Suprapubic skin (tissue), 4 donors: ENCODE results near the gene HNRNPA0. TPM values are rescaled to one million over a fixed set of nuclear protein-coding genes. Genes with fewer than 3 reads are reported as not detected.

Source experiments
- DNase-seq, 2 donors: peaks; one replicate each; pipeline ENCODE4 v3.0.0-alpha.2; 2019; ENCODE audit warnings: low spot score in 2 of 2
- H3K27ac ChIP-seq: fragments of 200-600 bp; sonication (generic); one replicate; pipeline ENCODE4 v1.5.1; 2019
- H3K27me3 ChIP-seq: fragments of 200-600 bp; sonication (generic); one replicate; pipeline ENCODE4 v1.5.1; 2019
- H3K36me3 ChIP-seq: fragments of 200-600 bp; sonication (generic); one replicate; pipeline ENCODE4 v1.5.1; 2019
- H3K4me1 ChIP-seq: fragments of 200-600 bp; sonication (generic); one replicate; pipeline ENCODE4 v1.5.1; 2019
- H3K4me3 ChIP-seq: fragments of 200-600 bp; sonication (generic); one replicate; pipeline ENCODE4 v1.5.1; 2019; ENCODE audit warnings: mild to moderate bottlenecking
- H3K9me3 ChIP-seq: fragments of 200-600 bp; sonication (generic); one replicate; pipeline ENCODE4 v1.5.1; 2019
- EP300 ChIP-seq: sonication (generic); formaldehyde crosslinking; IDR thresholded peaks from one replicate; pipeline ENCODE4 v1.6.1; 2017; ENCODE audit warnings: antibody characterized with exemption
- POLR2A ChIP-seq, 2 donors: fragments of 450-650 bp; IDR thresholded peaks; one replicate each; pipeline ENCODE4 v1.6.1; 2017; ENCODE audit warnings: antibody characterized with exemption in 2 of 2, mild to moderate bottlenecking in 2 of 2, moderate library complexity in 2 of 2
- POLR2AphosphoS5 ChIP-seq, 3 donors: sonication (generic); formaldehyde crosslinking; IDR thresholded peaks; one replicate each; pipeline ENCODE4 v1.6.1; 2017; ENCODE audit warnings: antibody characterized with exemption in 3 of 3
- WGBS: methylation state at CpG from one replicate; pipeline ENCODE4 v1.1.5; 2018; 5-methylcytosine and 5-hydroxymethylcytosine counted together
- total RNA-seq, 4 donors: library from RNA; depleted of rRNA; stranded (reverse); fragments of >200 nt; gene quantifications; one replicate each; pipeline ENCODE4 v1.1.0, GENCODE V29; 2016
- TF ChIP-seq, protein P1 (sequence below), 2 donors: fragments of 200-600 bp in 1 of 2; fragments of 450-650 bp in 1 of 2; sonication (generic) in 1 of 2; IDR thresholded peaks; one replicate each; pipeline ENCODE4 v1.5.1; 2016 to 2019; ENCODE audit warnings: antibody characterized with exemption in 2 of 2, mild to moderate bottlenecking in 1 of 2, moderate library complexity in 1 of 2

HNRNPA0 gene
- total RNA-seq, 4 donors from 2014 or later = 7.6 to 9.8 (median 8.7) TPM

DNA sequence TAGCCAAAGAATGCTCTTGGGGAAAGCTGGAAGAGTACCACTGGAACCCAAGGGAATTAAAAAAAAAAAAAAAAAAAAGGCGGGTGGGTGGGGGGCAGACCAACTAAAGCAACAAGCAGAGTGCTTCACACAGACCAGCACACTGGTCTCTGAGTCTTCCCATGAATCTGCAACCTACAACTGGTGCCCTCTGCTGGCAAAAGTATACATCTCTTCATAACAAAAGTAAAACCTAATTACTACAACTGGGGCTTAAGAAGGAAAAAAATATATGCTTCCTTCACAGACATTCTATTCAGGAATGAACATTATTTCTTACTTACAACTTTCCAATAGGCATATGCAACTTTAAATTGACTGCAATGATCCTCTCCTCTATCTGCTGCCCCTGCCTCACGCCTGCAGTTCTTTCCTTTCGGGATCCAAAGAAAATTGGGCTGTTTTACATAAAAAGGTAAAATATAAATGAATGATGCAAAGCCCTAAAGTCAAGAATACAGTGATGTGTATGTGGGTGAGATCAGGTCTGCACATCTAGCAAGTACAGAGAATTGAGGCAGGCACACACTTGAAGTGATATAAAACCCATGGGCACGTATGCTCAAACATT is 11.0 kb downstream of the HNRNPA0 start:
- Histone ChIP-seq H3K4me1 (no peaks in the 10 kb centered on the region), H3K36me3 (no peaks in the 10 kb centered on the region), H3K4me3 (no peak overlapping the region), H3K9me3 (no peaks in the 10 kb centered on the region), H3K27ac (no peak overlapping the region), H3K27me3 (no peaks in the 10 kb centered on the region)
- WGBS = 73% methylated on average over 4 of the region's 4 CpGs
- DNase-seq = no peak
- TF ChIP-seq, protein P1, sequence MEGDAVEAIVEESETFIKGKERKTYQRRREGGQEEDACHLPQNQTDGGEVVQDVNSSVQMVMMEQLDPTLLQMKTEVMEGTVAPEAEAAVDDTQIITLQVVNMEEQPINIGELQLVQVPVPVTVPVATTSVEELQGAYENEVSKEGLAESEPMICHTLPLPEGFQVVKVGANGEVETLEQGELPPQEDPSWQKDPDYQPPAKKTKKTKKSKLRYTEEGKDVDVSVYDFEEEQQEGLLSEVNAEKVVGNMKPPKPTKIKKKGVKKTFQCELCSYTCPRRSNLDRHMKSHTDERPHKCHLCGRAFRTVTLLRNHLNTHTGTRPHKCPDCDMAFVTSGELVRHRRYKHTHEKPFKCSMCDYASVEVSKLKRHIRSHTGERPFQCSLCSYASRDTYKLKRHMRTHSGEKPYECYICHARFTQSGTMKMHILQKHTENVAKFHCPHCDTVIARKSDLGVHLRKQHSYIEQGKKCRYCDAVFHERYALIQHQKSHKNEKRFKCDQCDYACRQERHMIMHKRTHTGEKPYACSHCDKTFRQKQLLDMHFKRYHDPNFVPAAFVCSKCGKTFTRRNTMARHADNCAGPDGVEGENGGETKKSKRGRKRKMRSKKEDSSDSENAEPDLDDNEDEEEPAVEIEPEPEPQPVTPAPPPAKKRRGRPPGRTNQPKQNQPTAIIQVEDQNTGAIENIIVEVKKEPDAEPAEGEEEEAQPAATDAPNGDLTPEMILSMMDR (IDR thresholded peaks at IDR 0.05) = peak; percentile 47 to 62
- TF ChIP-seq POLR2AphosphoS5 (IDR thresholded peaks at IDR 0.05) = no peak

DNA sequence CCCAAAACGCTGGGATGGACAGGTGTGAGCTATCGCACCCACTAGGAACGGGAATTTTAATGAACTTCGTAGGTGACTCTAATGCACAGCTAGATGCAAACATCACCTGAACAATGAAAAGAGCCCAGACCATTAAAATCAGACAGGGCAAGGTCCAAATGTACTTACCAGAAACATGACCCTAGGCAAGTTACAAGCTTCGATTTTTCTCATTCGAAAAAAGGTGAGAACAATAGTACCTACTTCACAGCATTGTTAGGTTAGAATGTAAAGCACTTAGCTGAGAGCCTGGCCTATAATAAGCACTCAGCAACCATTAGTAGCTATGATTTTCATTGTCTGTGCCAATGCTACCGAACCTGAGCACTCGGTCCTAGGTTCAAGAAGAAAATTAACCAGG is 12.4 kb downstream of the HNRNPA0 start:
- Histone ChIP-seq H3K27ac (no peak overlapping the region), H3K9me3 (no peaks in the 10 kb centered on the region), H3K27me3 (no peaks in the 10 kb centered on the region), H3K36me3 (no peaks in the 10 kb centered on the region), H3K4me3 (no peak overlapping the region), H3K4me1 (peaks cover 4% of the 10 kb centered on the region)
- 84% methylated on average over 8 of the region's 8 CpGs for WGBS
- TF ChIP-seq POLR2A (IDR thresholded peaks at IDR 0.05) (no peak), EP300 (no peak), POLR2AphosphoS5 (IDR thresholded peaks at IDR 0.05) (no peak)
- TF ChIP-seq, protein P1 (IDR thresholded peaks at IDR 0.05) = no peak
- no peak for DNase-seq

DNA sequence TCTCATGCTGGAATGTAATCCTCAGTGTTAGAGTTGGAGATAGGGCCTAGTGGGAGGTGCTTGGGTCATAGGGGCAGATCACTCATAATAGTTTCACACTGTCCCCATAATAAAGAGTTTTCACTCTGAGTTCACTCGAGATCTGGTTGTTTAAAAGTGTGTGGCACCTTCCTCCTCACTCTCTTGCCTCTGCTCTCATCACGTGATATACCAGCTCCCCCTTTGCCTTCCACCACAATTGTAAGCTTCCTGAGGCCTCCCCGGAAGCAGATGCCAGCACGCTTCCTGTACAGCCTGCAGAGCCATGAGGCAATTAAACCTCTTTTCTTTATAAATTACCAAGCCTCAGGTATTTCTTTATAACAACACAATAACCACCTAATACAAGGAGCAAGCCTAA is 14.4 kb downstream of the HNRNPA0 start:
- Histone ChIP-seq H3K4me3 (no peak overlapping the region), H3K27ac (no peak overlapping the region), H3K9me3 (no peaks in the 10 kb centered on the region), H3K4me1 (peaks cover 22% of the 10 kb centered on the region), H3K36me3 (no peaks in the 10 kb centered on the region), H3K27me3 (no peaks in the 10 kb centered on the region)
- WGBS = 89% methylated on average over 4 of the region's 4 CpGs
- DNase-seq = no peak
- no peak for TF ChIP-seq POLR2A (IDR thresholded peaks at IDR 0.05)
- TF ChIP-seq POLR2AphosphoS5 (IDR thresholded peaks at IDR 0.05) = no peak
- no peak for TF ChIP-seq EP300
- TF ChIP-seq, protein P1 (IDR thresholded peaks at IDR 0.05) = no peak

DNA sequence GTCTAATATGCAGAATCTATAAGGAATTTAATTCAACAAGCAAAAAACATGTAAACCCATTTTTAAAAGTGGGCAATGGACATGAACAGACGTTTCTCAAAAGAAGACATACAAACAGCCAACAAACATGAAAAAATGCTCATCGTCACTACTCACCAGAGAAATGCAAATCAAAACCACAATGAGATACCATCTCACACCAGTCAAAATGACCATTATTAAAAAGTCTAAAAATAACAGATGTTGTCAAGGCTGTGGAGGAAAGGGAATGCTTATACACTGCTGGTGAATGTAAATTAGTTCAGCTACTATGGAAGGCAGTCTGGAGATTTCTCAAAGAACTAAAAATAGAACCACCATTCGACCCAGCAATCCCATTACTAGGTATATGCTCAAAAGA is 15.2 kb downstream of the HNRNPA0 start:
- no peak for TF ChIP-seq POLR2A (IDR thresholded peaks at IDR 0.05)
- no peak for TF ChIP-seq POLR2AphosphoS5 (IDR thresholded peaks at IDR 0.05)
- TF ChIP-seq, protein P1 (IDR thresholded peaks at IDR 0.05) = no peak
- TF ChIP-seq EP300 = no peak
- no peak overlapping the region for H3K27ac ChIP-seq
- peaks cover 24% of the 10 kb centered on the region for H3K4me1 ChIP-seq
- no peaks in the 10 kb centered on the region for H3K36me3 ChIP-seq
- DNase-seq = no peak
- 87% methylated on average over 3 of the region's 3 CpGs for WGBS
- no peak overlapping the region for H3K4me3 ChIP-seq
- no peaks in the 10 kb centered on the region for H3K9me3 ChIP-seq
- no peaks in the 10 kb centered on the region for H3K27me3 ChIP-seq

DNA sequence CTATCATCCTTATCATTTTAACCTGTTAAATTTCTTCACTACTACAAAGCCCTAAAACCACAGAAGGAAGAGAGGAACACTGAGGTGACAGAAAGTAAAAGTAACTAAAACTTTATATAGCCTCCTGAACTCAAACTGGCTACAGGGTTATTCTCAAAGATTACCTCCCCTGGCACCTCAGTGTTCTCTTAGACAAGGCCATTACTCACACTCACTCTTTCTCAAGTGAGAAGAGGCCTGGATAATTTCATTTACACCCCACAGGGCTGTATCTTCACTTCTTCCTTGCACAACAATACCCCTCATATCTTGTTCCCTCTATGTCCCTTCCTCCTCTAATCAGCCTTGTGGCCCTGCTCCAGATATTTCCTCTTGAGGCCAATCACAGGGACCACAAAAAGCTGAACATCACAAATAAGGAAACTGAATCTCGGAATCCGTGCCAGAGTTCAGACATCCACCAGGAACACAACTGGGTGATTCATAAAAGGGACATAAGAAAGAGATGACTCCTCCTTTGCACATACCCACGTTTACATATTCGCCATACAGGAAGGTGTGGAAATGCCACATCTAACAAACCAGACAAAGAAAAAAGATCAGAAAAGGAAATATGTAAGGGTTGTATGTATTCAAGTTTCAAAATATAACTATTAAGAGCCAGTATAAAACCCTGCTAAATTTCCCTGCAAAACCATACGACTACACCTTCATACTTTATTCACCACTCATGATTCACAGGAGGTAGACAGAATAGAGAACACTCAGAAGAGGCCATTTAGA is 16.6 kb downstream of the HNRNPA0 start:
- Histone ChIP-seq H3K4me1 (peaks cover 24% of the 10 kb centered on the region), H3K27ac (no peak overlapping the region), H3K4me3 (no peak overlapping the region), H3K36me3 (no peaks in the 10 kb centered on the region), H3K9me3 (no peaks in the 10 kb centered on the region), H3K27me3 (no peaks in the 10 kb centered on the region)
- TF ChIP-seq POLR2AphosphoS5 (IDR thresholded peaks at IDR 0.05) (no peak), POLR2A (IDR thresholded peaks at IDR 0.05) (no peak), EP300 (no peak)
- TF ChIP-seq, protein P1 (IDR thresholded peaks at IDR 0.05) = no peak
- DNase-seq = no peak
- WGBS = 68% methylated on average over 5 of the region's 5 CpGs
